Measurements from ENCODE around the gene SLC15A5.

The SLC15A5 gene

DNA sequence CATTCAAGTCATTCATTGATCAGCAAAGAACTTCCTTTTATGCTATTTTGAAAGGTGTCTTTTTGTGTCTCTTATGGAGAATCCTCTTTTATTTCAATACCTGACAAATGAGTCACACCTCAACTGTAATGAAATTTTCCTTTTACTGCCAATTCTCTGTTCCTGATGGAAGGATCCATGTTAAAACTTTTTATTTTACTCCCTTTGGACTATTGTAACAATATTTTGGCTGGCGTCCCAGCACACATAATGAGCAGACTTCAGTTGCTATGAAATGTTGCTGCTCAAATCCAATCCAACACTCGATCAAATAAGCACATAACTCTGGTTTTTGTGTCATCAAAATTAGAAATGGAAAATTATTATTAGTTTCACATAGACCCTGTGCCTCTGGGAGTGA is 21.9 kb upstream of the SLC15A5 start:
- H3K9ac ChIP-seq (ENCODE audit: low read length) = no peak overlapping the region
- no peak overlapping the region for H3K4me3 ChIP-seq (ENCODE audit: low read length)
- H3K9me3 ChIP-seq (ENCODE audit: control insufficient read depth, low read depth, low read length) = no peaks in the 10 kb centered on the region

DNA sequence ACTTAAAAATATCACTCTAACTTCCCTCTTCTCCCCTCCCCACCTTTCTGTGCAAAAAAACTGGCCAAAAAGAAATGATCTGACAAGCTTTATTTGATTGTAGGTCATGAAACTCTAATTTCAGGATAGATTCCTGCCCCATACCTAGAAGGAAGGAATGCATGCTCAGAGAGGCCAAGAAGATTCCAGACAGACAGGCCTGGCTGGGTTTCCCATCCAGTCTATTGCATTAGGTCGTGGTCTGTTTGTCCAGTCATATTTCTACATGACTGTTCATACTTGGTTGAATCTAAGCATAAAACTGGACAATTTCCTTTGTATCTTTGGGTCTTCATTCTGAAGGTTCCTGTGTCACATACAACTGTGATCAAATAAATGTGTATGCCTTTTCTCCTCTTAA is 20.0 kb upstream of the SLC15A5 start:
- Histone ChIP-seq H3K4me1 (ENCODE audit: control insufficient read depth, low read depth, low read length) (peaks cover 4% of the 10 kb centered on the region), H3K4me3 (ENCODE audit: low read length) (no peak overlapping the region), H3K36me3 (ENCODE audit: control insufficient read depth, low read depth, low read length) (no peaks in the 10 kb centered on the region), H3K9ac (ENCODE audit: low read length) (no peak overlapping the region), H3K9me3 (ENCODE audit: control insufficient read depth, low read depth, low read length) (no peaks in the 10 kb centered on the region), H3K27ac (ENCODE audit: low read length) (no peak overlapping the region), H3K27me3 (ENCODE audit: control insufficient read depth, insufficient read depth, low read length) (no peaks in the 10 kb centered on the region)

More for the DNA sequence above, 21.9 kb upstream of the SLC15A5 start:
- Histone ChIP-seq H3K36me3 (ENCODE audit: control insufficient read depth, low read depth, low read length) (no peaks in the 10 kb centered on the region), H3K27ac (ENCODE audit: low read length) (no peak overlapping the region), H3K4me1 (ENCODE audit: control insufficient read depth, low read depth, low read length) (peaks cover 4% of the 10 kb centered on the region), H3K27me3 (ENCODE audit: control insufficient read depth, insufficient read depth, low read length) (no peaks in the 10 kb centered on the region)

DNA sequence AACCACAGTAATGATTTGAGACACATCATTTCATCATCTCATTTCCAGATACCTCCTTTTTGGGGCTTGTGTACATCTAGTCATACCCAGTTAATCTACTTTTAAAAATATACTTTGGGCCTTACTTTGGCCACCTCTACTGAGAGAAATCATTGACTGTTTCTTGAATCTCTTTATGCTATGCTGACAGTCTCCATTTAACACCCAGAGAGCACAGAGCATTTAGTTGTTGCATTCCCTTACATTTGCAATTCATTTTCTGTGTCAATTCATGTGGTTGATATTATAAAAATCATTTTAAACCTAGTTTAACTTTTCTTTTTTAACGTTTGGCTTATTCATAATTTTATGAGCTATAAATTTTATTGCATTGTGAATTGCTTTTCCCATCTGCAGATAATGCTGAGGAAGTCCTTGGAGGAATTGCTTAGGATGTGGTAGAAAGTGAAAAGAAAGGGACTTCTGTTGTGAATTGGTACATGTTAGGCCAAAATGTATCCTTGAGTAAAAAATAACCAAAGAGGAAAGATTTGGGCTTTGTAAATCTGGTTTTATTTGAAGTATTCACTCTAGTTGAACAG is 17.0 kb upstream of the SLC15A5 start:
- no peak overlapping the region for H3K4me3 ChIP-seq (ENCODE audit: low read length)
- H3K4me1 ChIP-seq (ENCODE audit: control insufficient read depth, low read depth, low read length) = no peaks in the 10 kb centered on the region
- H3K27ac ChIP-seq (ENCODE audit: low read length) = no peak overlapping the region
- H3K9me3 ChIP-seq (ENCODE audit: control insufficient read depth, low read depth, low read length) = no peaks in the 10 kb centered on the region
- H3K36me3 ChIP-seq (ENCODE audit: control insufficient read depth, low read depth, low read length) = no peaks in the 10 kb centered on the region
- H3K27me3 ChIP-seq (ENCODE audit: control insufficient read depth, insufficient read depth, low read length) = no peaks in the 10 kb centered on the region
- no peak overlapping the region for H3K9ac ChIP-seq (ENCODE audit: low read length)

DNA sequence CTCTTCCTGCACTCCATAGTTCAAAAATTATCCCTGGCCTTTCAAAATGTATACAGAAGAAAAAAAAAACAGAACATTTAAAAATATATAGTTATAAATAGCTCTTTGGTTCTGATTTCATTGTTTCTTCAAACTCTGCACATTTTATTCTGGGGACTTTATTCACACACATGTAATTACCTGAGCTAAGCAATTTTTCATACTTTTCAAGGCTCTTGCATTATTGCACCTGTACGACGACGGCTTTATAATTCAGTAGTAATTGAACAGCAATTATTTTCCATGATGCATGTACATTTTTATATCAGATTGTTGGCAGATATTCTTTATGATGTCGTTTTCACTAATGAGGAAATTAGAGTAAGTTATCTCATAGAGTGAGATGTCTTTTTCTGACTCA is 13.5 kb upstream of the SLC15A5 start:
- Histone ChIP-seq H3K4me1 (ENCODE audit: control insufficient read depth, low read depth, low read length) (no peaks in the 10 kb centered on the region), H3K27ac (ENCODE audit: low read length) (no peak overlapping the region), H3K4me3 (ENCODE audit: low read length) (no peak overlapping the region), H3K9ac (ENCODE audit: low read length) (no peak overlapping the region), H3K27me3 (ENCODE audit: control insufficient read depth, insufficient read depth, low read length) (no peaks in the 10 kb centered on the region), H3K9me3 (ENCODE audit: control insufficient read depth, low read depth, low read length) (no peaks in the 10 kb centered on the region), H3K36me3 (ENCODE audit: control insufficient read depth, low read depth, low read length) (no peaks in the 10 kb centered on the region)

DNA sequence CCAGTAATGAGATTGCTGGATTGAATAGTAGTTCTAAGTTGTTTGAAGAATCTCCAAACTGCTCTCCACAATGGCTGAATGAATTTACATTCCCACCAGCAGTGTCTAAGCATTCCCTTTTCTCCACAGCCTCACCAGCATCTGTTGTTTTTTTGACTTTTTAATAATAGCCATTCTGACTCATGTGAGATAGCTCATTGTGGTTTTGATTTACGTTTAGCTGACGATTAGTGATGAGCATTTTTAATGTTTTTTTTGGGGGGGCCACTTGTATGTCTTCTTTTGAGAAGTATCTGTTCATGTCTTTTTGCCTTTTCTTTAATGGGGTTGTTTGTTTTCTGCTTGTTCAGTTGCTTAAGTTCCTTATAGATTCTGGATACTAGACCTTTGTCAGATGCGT is 8.1 kb upstream of the SLC15A5 start:
- Histone ChIP-seq H3K9me3 (ENCODE audit: control insufficient read depth, low read depth, low read length) (no peaks in the 10 kb centered on the region), H3K36me3 (ENCODE audit: control insufficient read depth, low read depth, low read length) (no peaks in the 10 kb centered on the region), H3K4me3 (ENCODE audit: low read length) (no peak overlapping the region), H3K9ac (ENCODE audit: low read length) (no peak overlapping the region), H3K4me1 (ENCODE audit: control insufficient read depth, low read depth, low read length) (no peaks in the 10 kb centered on the region), H3K27me3 (ENCODE audit: control insufficient read depth, insufficient read depth, low read length) (no peaks in the 10 kb centered on the region), H3K27ac (ENCODE audit: low read length) (no peak overlapping the region)

DNA sequence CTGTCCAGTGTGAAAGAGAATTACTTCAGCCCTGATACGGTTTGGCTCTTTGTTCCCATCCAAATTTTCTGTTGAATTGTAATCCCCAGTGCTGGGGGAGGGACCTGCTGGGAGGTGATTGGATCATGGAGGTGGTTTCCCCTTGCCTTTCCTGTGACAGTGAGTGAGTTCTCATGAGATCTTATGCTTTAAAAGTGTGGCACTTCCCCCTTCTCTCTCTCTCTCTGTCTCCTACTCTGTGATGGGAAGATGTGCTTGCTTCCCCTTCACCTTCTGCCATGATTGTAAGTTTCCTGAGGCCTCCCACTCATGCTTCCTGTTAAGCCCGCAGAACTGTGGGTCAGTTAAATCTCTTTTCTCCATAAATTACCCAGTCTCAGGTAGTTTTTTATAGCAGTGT is 5.5 kb upstream of the SLC15A5 start:
- no peaks in the 10 kb centered on the region for H3K36me3 ChIP-seq (ENCODE audit: control insufficient read depth, low read depth, low read length)

DNA sequence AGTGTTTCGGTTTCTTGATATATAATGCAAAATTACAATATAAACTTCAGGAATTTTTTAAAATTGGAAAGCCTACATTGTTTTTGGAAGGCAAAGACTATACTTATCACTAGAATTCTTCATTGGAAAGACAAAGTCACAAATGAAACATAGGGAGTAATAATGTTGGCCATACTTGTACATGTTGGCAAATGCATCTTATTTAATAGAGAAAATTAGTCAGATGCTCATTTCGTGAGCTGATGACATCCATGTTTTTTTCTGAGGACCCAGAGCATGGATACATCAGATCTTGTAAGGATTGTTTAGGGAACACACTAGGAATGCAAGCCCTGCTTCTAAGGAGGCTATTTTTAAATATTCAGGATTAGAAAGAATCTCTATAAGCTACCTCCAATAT is 4.6 kb upstream of the SLC15A5 start:
- Histone ChIP-seq H3K4me3 (ENCODE audit: low read length) (no peak overlapping the region), H3K36me3 (ENCODE audit: control insufficient read depth, low read depth, low read length) (no peaks in the 10 kb centered on the region), H3K9me3 (ENCODE audit: control insufficient read depth, low read depth, low read length) (no peaks in the 10 kb centered on the region), H3K4me1 (ENCODE audit: control insufficient read depth, low read depth, low read length) (no peaks in the 10 kb centered on the region), H3K9ac (ENCODE audit: low read length) (no peak overlapping the region), H3K27me3 (ENCODE audit: control insufficient read depth, insufficient read depth, low read length) (no peaks in the 10 kb centered on the region), H3K27ac (ENCODE audit: low read length) (no peak overlapping the region)

More for the DNA sequence above, 5.5 kb upstream of the SLC15A5 start:
- H3K9me3 ChIP-seq (ENCODE audit: control insufficient read depth, low read depth, low read length) = no peaks in the 10 kb centered on the region
- H3K4me1 ChIP-seq (ENCODE audit: control insufficient read depth, low read depth, low read length) = no peaks in the 10 kb centered on the region
- no peaks in the 10 kb centered on the region for H3K27me3 ChIP-seq (ENCODE audit: control insufficient read depth, insufficient read depth, low read length)
- H3K9ac ChIP-seq (ENCODE audit: low read length) = no peak overlapping the region
- H3K27ac ChIP-seq (ENCODE audit: low read length) = no peak overlapping the region
- H3K4me3 ChIP-seq (ENCODE audit: low read length) = no peak overlapping the region

DNA sequence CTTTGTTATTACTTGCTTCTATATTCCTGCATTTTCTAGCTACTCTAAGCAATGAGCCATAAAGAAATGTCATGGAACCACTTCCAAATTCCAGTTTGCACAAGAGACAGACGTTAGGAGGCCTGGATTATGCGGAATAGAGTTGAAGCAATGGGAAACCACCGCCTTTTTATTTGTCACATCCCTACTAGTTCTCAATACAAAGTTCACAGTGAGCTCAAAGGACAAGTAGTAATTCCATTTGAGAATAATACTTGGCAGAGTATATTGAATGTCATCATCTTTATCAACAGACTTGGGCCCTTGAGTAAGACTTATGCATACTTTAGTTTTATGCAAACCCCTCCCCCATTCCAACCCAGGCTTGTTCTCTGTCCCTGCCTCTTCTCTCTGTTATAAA is 3.7 kb upstream of the SLC15A5 start:
- Histone ChIP-seq H3K9ac (ENCODE audit: low read length) (no peak overlapping the region), H3K27me3 (ENCODE audit: control insufficient read depth, insufficient read depth, low read length) (no peaks in the 10 kb centered on the region), H3K4me3 (ENCODE audit: low read length) (no peak overlapping the region), H3K9me3 (ENCODE audit: control insufficient read depth, low read depth, low read length) (no peaks in the 10 kb centered on the region), H3K4me1 (ENCODE audit: control insufficient read depth, low read depth, low read length) (no peaks in the 10 kb centered on the region), H3K36me3 (ENCODE audit: control insufficient read depth, low read depth, low read length) (no peaks in the 10 kb centered on the region), H3K27ac (ENCODE audit: low read length) (no peak overlapping the region)

DNA sequence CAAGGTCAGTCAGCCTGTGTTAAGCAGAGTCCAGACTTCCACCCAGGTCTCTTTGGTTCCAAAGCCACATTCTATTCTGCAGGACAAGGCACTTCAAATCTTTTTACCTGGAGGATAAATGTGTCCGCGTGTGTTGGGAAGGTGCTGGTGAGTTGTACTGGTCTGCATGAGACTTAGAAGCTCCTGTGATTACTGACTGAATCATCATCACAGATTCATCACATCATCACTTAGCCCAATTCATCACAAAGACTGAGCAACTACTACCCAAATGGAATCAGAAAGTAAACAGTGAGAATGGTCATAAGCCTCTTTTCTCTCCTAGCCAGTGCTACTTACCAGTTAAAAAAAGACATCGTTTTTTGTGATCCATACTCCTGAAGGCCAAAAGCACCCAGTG is 5.3 kb downstream of the SLC15A5 start:
- no peaks in the 10 kb centered on the region for H3K36me3 ChIP-seq (ENCODE audit: control insufficient read depth, low read depth, low read length)
- H3K4me1 ChIP-seq (ENCODE audit: control insufficient read depth, low read depth, low read length) = peaks cover 5% of the 10 kb centered on the region

DNA sequence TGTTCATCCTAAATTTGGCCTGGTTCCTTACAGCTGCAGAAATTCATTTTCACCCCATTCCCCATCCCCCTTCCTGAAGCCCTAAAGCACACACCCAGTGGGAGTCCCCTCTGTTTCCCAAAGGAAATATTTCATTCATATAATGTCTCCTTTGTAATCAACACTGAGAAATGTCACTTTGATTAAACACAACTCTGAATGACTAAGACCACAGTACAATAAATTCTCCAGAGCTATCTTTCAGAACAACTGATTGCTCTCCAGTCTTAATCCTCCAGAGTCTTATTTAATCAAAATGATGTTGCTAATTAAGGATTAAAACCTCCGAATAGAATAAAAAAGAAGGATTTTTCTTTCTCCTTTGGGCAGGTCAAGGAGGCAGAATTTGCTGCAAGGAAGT is 6.4 kb downstream of the SLC15A5 start:
- Histone ChIP-seq H3K36me3 (ENCODE audit: control insufficient read depth, low read depth, low read length) (no peaks in the 10 kb centered on the region), H3K4me3 (ENCODE audit: low read length) (no peak overlapping the region), H3K27ac (ENCODE audit: low read length) (no peak overlapping the region), H3K27me3 (ENCODE audit: control insufficient read depth, insufficient read depth, low read length) (no peaks in the 10 kb centered on the region), H3K9ac (ENCODE audit: low read length) (no peak overlapping the region), H3K4me1 (ENCODE audit: control insufficient read depth, low read depth, low read length) (peaks cover 5% of the 10 kb centered on the region), H3K9me3 (ENCODE audit: control insufficient read depth, low read depth, low read length) (no peaks in the 10 kb centered on the region)

More for the DNA sequence above, 5.3 kb downstream of the SLC15A5 start:
- Histone ChIP-seq H3K9me3 (ENCODE audit: control insufficient read depth, low read depth, low read length) (no peaks in the 10 kb centered on the region), H3K27ac (ENCODE audit: low read length) (no peak overlapping the region), H3K9ac (ENCODE audit: low read length) (no peak overlapping the region), H3K4me3 (ENCODE audit: low read length) (no peak overlapping the region), H3K27me3 (ENCODE audit: control insufficient read depth, insufficient read depth, low read length) (no peaks in the 10 kb centered on the region)

DNA sequence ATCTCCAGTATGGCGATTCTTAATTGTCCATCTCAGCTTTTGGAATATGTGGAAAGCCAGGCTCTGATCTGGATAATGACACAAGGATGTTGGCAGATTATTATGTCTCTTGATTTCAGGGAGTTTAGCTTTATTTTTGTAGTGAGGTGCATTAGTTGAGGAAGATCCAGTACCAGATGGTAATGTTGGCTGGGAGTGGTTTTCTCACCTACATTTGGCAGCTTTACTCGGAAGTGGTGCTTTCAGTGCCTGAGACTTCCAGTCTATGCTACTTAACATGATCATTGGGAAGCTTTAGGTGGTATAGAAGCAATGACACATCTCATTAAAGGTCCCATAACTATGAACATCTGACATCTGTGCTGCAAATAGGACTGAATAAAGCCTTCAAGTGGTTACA is 7.5 kb downstream of the SLC15A5 start:
- H3K36me3 ChIP-seq (ENCODE audit: control insufficient read depth, low read depth, low read length) = no peaks in the 10 kb centered on the region
- no peak overlapping the region for H3K27ac ChIP-seq (ENCODE audit: low read length)
- H3K4me1 ChIP-seq (ENCODE audit: control insufficient read depth, low read depth, low read length) = peaks cover 5% of the 10 kb centered on the region
- H3K4me3 ChIP-seq (ENCODE audit: low read length) = no peak overlapping the region
- H3K9ac ChIP-seq (ENCODE audit: low read length) = no peak overlapping the region
- no peaks in the 10 kb centered on the region for H3K27me3 ChIP-seq (ENCODE audit: control insufficient read depth, insufficient read depth, low read length)
- H3K9me3 ChIP-seq (ENCODE audit: control insufficient read depth, low read depth, low read length) = peaks cover 1% of the 10 kb centered on the region

DNA sequence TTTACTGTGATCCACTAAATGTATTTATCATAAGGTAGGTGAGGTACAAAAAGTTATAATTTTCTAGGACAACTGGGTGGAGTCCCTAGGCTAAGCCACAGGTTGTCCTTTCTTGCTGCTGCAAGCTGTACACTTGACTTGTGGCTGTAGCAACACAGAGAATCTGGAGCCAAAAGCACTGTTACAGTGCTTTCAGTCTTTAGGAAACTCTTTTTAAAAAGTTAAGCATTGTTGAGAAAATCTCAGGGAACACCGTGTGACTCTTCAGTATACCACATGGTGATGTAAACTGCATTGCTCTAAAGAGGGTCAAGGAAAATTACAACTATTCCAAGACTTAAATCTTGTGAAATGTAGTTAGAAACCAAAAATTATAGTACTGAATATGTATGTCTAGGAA is 11.4 kb downstream of the SLC15A5 start:
- no peaks in the 10 kb centered on the region for H3K36me3 ChIP-seq (ENCODE audit: control insufficient read depth, low read depth, low read length)
- peaks cover 6% of the 10 kb centered on the region for H3K9me3 ChIP-seq (ENCODE audit: control insufficient read depth, low read depth, low read length)
- H3K27me3 ChIP-seq (ENCODE audit: control insufficient read depth, insufficient read depth, low read length) = no peaks in the 10 kb centered on the region
- no peak overlapping the region for H3K9ac ChIP-seq (ENCODE audit: low read length)
- no peak overlapping the region for H3K27ac ChIP-seq (ENCODE audit: low read length)
- no peak overlapping the region for H3K4me3 ChIP-seq (ENCODE audit: low read length)
- peaks cover 2% of the 10 kb centered on the region for H3K4me1 ChIP-seq (ENCODE audit: control insufficient read depth, low read depth, low read length)
